GM23338 (cell line): ENCODE results near the gene AK9. TPM values are rescaled to one million over a fixed set of nuclear protein-coding genes. Genes with fewer than 3 reads are reported as not detected.

Experiments
- ATAC-seq: fragments of 200-7000 bp; cut with Tn5 transposase; 3 replicates; pipeline ENCODE4 v1.9.1; 2020
- DNase-seq: peaks from one replicate; pipeline ENCODE4 v3.0.0-alpha.2; 2015; ENCODE audit warnings: low spot score
- H2AFZ ChIP-seq: fragments of 200-600 bp; sonication (generic); 2 replicates; pipeline ENCODE4 v1.8.0; 2016; ENCODE audit warnings: antibody characterized with exemption, mild to moderate bottlenecking, moderate library complexity
- H3F3A ChIP-seq: fragments of 200-600 bp; sonication (generic); replicated peaks from 2 replicates; pipeline ENCODE4 v1.8.0; 2017; ENCODE audit warnings: antibody characterized with exemption, mixed run types, low read depth
- H3K27ac ChIP-seq: fragments of 200-600 bp; sonication (generic); 2 replicates; pipeline ENCODE4 v1.6.1; 2016; ENCODE audit warnings: low read depth
- H3K27me3 ChIP-seq: fragments of 200-600 bp; sonication (generic); 2 replicates; pipeline ENCODE4 v1.8.0; 2016; ENCODE audit warnings: mild to moderate bottlenecking, mixed run types, moderate library complexity; ENCODE audit not compliant: insufficient read depth
- H3K36me3 ChIP-seq: fragments of 200-600 bp; sonication (generic); 2 replicates; pipeline ENCODE4 v1.8.0; 2016; ENCODE audit warnings: mild to moderate bottlenecking; ENCODE audit not compliant: insufficient read depth
- H3K4me1 ChIP-seq: fragments of 200-600 bp; sonication (generic); 2 replicates; pipeline ENCODE4 v1.8.0; 2016; ENCODE audit warnings: mild to moderate bottlenecking, moderate library complexity; ENCODE audit not compliant: insufficient read depth
- H3K4me2 ChIP-seq: fragments of 200-600 bp; sonication (generic); 2 replicates; pipeline ENCODE4 v1.7.1; 2017; ENCODE audit warnings: mixed run types
- H3K4me3 ChIP-seq: fragments of 200-600 bp; sonication (generic); 2 replicates; pipeline ENCODE4 v1.6.1; 2016; ENCODE audit warnings: mixed run types
- H3K79me2 ChIP-seq: fragments of 200-600 bp; sonication (generic); replicated peaks from 2 replicates; pipeline ENCODE4 v1.8.0; 2017; ENCODE audit warnings: mild to moderate bottlenecking; ENCODE audit not compliant: insufficient read depth
- H3K9me2 ChIP-seq: fragments of 200-600 bp; sonication (generic); 2 replicates; pipeline ENCODE4 v1.8.0; 2017; ENCODE audit not compliant: insufficient read depth
- H4K20me1 ChIP-seq: fragments of 200-600 bp; sonication (generic); replicated peaks from 2 replicates; pipeline ENCODE4 v1.8.0; 2017; ENCODE audit warnings: mild to moderate bottlenecking; ENCODE audit not compliant: insufficient read depth
- H3K27ac Mint-ChIP-seq: 2 replicates; pipeline ENCODE4 v1.8.0; 2020; ENCODE audit warnings: inconsistent platforms, mild to moderate bottlenecking, moderate library complexity, mixed read lengths
- H3K27me3 Mint-ChIP-seq: 3 replicates; pipeline ENCODE4 v1.8.0; 2022; ENCODE audit warnings: low read depth, mild to moderate bottlenecking, moderate library complexity, mixed read lengths, inconsistent platforms; ENCODE audit not compliant: insufficient read depth, poor library complexity
- H3K36me3 Mint-ChIP-seq: 3 replicates; pipeline ENCODE4 v1.8.0; 2021; ENCODE audit warnings: low read depth, mild to moderate bottlenecking, inconsistent platforms, moderate library complexity, mixed read lengths
- H3K4me1 Mint-ChIP-seq: 3 replicates; pipeline ENCODE4 v1.8.0; 2020; ENCODE audit warnings: mild to moderate bottlenecking, inconsistent platforms, mixed read lengths
- H3K4me3 Mint-ChIP-seq: 3 replicates; pipeline ENCODE4 v1.8.0; 2021; ENCODE audit warnings: moderate library complexity, mild to moderate bottlenecking, inconsistent platforms, mixed read lengths
- H3K9me3 Mint-ChIP-seq: 3 replicates; pipeline ENCODE4 v1.8.0; 2020; ENCODE audit warnings: moderate library complexity, mild to moderate bottlenecking, inconsistent platforms, mixed read lengths
- CREB1 ChIP-seq: fragments of 250-450 bp; sonication (Bioruptor Pico); IDR thresholded peaks from 2 replicates; pipeline ENCODE4 v1.5.0; 2020; ENCODE audit warnings: low read depth, mild to moderate bottlenecking, moderate library complexity
- CTCF ChIP-seq, 2 experiments: fragments of 200-600 bp in 1 of 2; sonication (generic) in 1 of 2; conservative IDR thresholded peaks; 2 replicates each; pipeline versions ENCODE4 v1.5.1 to v1.6.1; 2016 to 2017; ENCODE audit warnings: antibody characterized with exemption in 2 of 2, low read depth in 2 of 2, mild to moderate bottlenecking in 2 of 2, moderate library complexity in 1 of 2
- ETS1 ChIP-seq: IDR thresholded peaks from 2 replicates; pipeline ENCODE4 v1.6.1; 2016; ENCODE audit warnings: antibody characterized with exemption
- JUNB ChIP-seq: IDR thresholded peaks from one replicate; pipeline ENCODE4 v1.6.1; 2016; ENCODE audit warnings: antibody characterized with exemption; ENCODE audit not compliant: unreplicated experiment
- NANOG ChIP-seq: IDR thresholded peaks from 2 replicates; pipeline ENCODE4 v1.6.1; 2016; ENCODE audit warnings: antibody characterized with exemption, borderline replicate concordance
- POLR2AphosphoS5 ChIP-seq: IDR thresholded peaks from 2 replicates; pipeline ENCODE4 v1.6.1; 2016; ENCODE audit warnings: antibody characterized with exemption, low read depth
- REST ChIP-seq: IDR thresholded peaks from one replicate; pipeline ENCODE4 v1.6.1; 2018; ENCODE audit warnings: antibody characterized with exemption; ENCODE audit not compliant: unreplicated experiment
- ZNF462 ChIP-seq: fragments of 250-450 bp; sonication (Bioruptor Pico); IDR thresholded peaks from 2 replicates; pipeline ENCODE4 v1.5.0; 2020; ENCODE audit warnings: mild to moderate bottlenecking, moderate library complexity
- polyA plus RNA-seq: library from polyadenylated mRNA; unstranded; fragments of >200 nt; fragmentation: Nextera tagmentation; extraction: Ambion mirVana; gene quantifications from 2 replicates; pipeline ENCODE4 v1.2.1, GENCODE V29; 2016
- total RNA-seq: library from RNA; depleted of rRNA; stranded (reverse); fragments of >200 nt; shearing (Covaris generic); gene quantifications from 2 replicates; pipeline ENCODE4 v1.2.3, GENCODE V29; 2014

The AK9 gene
- total and polyA plus RNA-seq, 2 experiments from 2014 or later = 2.0 to 6.4 TPM

- TF ChIP-seq CTCF (conservative IDR thresholded peaks at IDR 0.05; ENCODE audit: low read depth in 2 of 2) (no peak), CREB1 (CRISPR knock-in tag) (no peak), ZNF462 (CRISPR knock-in tag) (no peak)
Measured at GRCh38 chr6:109696355-109696754, 5.4 kb upstream of the AK9 start (continued).

- peaks cover 7% of the 10 kb centered on the region; the same call in 2 of the 3 replicates for H3K4me1 Mint-ChIP-seq
- H3K27me3 Mint-ChIP-seq = peaks cover 4% of the 10 kb centered on the region
- H3K36me3 Mint-ChIP-seq = peaks cover 20% of the 10 kb centered on the region
- no peaks in the 10 kb centered on the region for H4K20me1 ChIP-seq
- H3K4me3 Mint-ChIP-seq = no peak overlapping the region
- H3K27me3 ChIP-seq = no peaks in the 10 kb centered on the region
- ATAC-seq (no peak), DNase-seq (peak; percentile 62)
- H3K4me3 ChIP-seq = no peak overlapping the region
- H3K27ac ChIP-seq = no peak overlapping the region
- no peaks in the 10 kb centered on the region for H3K9me2 ChIP-seq
- H3K9me3 Mint-ChIP-seq = no peaks in the 10 kb centered on the region; the same call in 2 of the 3 replicates
- H3K27ac Mint-ChIP-seq = no peak overlapping the region
- no peak overlapping the region for H2AFZ ChIP-seq
- H3K4me2 ChIP-seq = no peak overlapping the region
- TF ChIP-seq ETS1 = no peak
- TF ChIP-seq NANOG = no peak
- no peak for TF ChIP-seq POLR2AphosphoS5
- TF ChIP-seq CTCF (conservative IDR thresholded peaks at IDR 0.05; ENCODE audit: low read depth in 2 of 2) = peak; percentile 56 to 75
- TF ChIP-seq JUNB = no peak
- no peak for TF ChIP-seq REST
- peaks cover 3% of the 10 kb centered on the region; the same call in 1 of the 2 replicates for H3K4me1 ChIP-seq
- H3K79me2 ChIP-seq = peaks cover 45% of the 10 kb centered on the region
- no peaks in the 10 kb centered on the region; the same call in 1 of the 2 replicates for H3K36me3 ChIP-seq
- H3F3A ChIP-seq = 0 out of 2 replicates have a peak, but pooled peaks cover 3% of the 10 kb centered on the region
Measured at GRCh38 chr6:109695468-109695867, 4.5 kb upstream of the AK9 start.
